ENCODE data around the gene FAM20B.

GRCh38 chr1:179089827-179090482 is 64.3 kb downstream of the FAM20B start:
- no peak for TF ChIP-seq CTCF (conservative IDR thresholded peaks at IDR 0.05 in 1 of 2, IDR thresholded peaks at IDR 0.05 in 1 of 2; ENCODE audit: extremely low read depth in 1 of 2, insufficient read depth in 1 of 2, low read depth in 1 of 2, low read length in 2 of 2)
- TF ChIP-seq EZH2 (IDR thresholded peaks at IDR 0.05; ENCODE audit: borderline replicate concordance, low read length) = no peak
